Choroid plexus epithelial cell (primary cell): Measurements from ENCODE around the gene AGXT.

Experiments used
- DNase-seq: peaks from one replicate; pipeline ENCODE4 v3.0.0-alpha.2; 2010; ENCODE audit warnings: low read depth
- H3K4me3 ChIP-seq: 2 replicates; pipeline ENCODE4 v1.5.1; 2011; ENCODE audit warnings: low read depth, mild to moderate bottlenecking, control low read depth, low read length, moderate library complexity
- TF ChIP-seq, protein P1 (sequence below): conservative IDR thresholded peaks from 2 replicates; pipeline ENCODE4 v1.5.1; 2011; ENCODE audit warnings: low read depth, mild to moderate bottlenecking, control low read depth, inconsistent platforms, low read length, moderate library complexity

The AGXT gene

GRCh38 chr2:240903191-240904060, 34.8 kb downstream of the AGXT start:
- no peak overlapping the region for H3K4me3 ChIP-seq
- TF ChIP-seq, protein P1, sequence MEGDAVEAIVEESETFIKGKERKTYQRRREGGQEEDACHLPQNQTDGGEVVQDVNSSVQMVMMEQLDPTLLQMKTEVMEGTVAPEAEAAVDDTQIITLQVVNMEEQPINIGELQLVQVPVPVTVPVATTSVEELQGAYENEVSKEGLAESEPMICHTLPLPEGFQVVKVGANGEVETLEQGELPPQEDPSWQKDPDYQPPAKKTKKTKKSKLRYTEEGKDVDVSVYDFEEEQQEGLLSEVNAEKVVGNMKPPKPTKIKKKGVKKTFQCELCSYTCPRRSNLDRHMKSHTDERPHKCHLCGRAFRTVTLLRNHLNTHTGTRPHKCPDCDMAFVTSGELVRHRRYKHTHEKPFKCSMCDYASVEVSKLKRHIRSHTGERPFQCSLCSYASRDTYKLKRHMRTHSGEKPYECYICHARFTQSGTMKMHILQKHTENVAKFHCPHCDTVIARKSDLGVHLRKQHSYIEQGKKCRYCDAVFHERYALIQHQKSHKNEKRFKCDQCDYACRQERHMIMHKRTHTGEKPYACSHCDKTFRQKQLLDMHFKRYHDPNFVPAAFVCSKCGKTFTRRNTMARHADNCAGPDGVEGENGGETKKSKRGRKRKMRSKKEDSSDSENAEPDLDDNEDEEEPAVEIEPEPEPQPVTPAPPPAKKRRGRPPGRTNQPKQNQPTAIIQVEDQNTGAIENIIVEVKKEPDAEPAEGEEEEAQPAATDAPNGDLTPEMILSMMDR = no peak
- no peak for DNase-seq

DNA sequence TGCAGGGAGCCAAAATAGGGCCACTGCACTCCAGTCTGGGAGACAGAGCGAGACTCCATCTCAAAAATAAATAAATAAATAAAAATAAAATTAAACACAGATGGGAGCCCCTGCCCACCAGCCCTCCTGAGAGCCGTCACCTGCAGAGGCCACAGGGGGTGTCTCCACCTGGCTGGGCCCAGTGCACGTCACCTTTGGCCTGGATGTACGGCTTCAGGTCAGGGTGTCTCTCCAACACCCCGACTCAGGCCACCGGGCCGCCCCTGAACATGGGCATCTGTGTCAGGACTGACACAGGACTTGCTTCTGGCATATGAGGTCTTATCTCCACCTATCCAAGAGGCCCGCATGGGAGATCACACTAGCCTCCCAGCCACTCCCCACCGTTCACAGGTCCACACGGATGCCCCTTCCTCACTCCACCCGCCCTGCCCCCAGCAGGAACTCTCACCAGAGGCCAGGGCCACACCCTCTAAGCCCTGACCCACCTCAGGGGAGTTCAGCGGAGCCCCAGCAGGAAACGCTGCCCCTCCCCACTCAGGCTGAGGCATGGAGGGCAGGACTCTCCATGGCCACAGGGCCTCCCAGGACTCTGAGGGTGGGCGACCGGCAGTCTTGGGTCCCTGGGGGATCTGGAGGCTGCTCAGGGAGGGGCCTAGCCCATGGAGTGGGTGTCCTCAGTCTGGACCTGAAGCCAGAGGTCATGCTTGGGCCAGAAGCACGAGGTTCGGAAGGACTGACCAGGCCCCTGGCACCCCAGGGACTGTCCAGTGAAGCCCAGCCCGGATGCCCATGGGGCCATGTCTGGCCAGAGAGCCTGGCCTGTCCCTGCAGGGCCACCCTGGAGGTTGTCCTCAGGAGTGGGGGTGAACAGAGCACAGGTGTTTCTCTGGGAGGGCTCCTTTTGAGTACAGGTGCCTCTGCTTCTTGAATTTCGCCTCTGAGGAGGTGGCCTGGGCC, 35.9 kb downstream of the AGXT start:
- H3K4me3 ChIP-seq = no peak overlapping the region
- DNase-seq = no peak

GRCh38 chr2:240905176-240905781, 36.7 kb downstream of the AGXT start:
- no peak for DNase-seq
- TF ChIP-seq, protein P1 = no peak
- no peak overlapping the region for H3K4me3 ChIP-seq

More for the DNA sequence above, 35.9 kb downstream of the AGXT start:
- TF ChIP-seq, protein P1 = no peak

GRCh38 chr2:240906141-240906910, 37.7 kb downstream of the AGXT start, which contains the start of gene CROCC2:
TSS of gene CROCC2 (plus strand) at chr2:240906336. CDS start at chr2:240906514, 178 bp downstream.
- no peak for DNase-seq
- TF ChIP-seq, protein P1 = no peak

DNA sequence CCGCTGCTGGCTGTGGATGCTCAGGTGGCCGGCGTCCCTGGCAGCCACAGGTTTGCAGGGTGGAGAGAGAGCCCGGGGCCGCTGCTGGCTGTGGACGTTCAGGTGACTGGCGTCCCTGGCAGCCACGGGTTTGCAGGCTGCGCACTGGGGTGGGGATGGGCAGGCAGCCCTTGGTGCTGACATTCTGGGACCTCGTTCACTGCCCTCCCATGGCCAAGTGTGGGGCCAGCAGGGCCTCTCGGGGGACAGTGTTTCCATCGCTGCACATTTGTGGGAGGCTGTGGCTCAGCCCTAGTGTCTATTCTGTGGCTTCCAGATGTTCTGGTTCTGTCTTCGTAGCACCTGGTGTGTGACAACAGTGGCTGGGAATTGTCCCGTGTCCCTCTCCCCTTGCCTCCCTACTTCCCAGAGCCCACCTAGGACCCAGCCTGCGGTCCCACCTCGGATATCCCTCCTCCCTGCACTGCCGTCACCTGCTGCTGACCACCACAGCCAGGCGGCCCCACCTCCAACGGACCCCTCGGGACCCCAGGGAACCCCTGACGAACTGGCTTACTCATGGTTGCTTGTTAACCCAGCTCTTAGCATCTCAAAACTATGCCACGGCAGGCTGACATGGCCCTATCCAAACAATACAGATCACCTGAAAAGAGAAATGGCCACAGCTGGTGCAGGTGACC, 38.4 kb downstream of the AGXT start:
- TF ChIP-seq, protein P1 = no peak
- no peak for DNase-seq
- no peak overlapping the region for H3K4me3 ChIP-seq

More at GRCh38 chr2:240906141-240906910, 37.7 kb downstream of the AGXT start, which contains the start of gene CROCC2:
- no peak within 1 kb of the TSS for H3K4me3 ChIP-seq
